OCI-LY3 (cell line): ENCODE measurements around the gene SAPCD2.

ENCODE experiments used
- CTCF ChIP-seq: fragments of 200-600, 300-600 bp; sonication (generic); IDR thresholded peaks from 2 replicates; pipeline ENCODE4 v1.5.1; 2014; ENCODE audit warnings: antibody characterized with exemption, low read length, low read depth
- EZH2phosphoT487 ChIP-seq: fragments of 200-600 bp; shearing (Covaris generic); IDR thresholded peaks from 2 replicates; pipeline ENCODE4 v1.6.1; 2018; ENCODE audit warnings: antibody characterized with exemption, mixed run types, low read depth

GRCh38 chr9:137086531-137087408 is 16.4 kb upstream of the SAPCD2 start, which contains the start of gene MAN1B1:
- TF ChIP-seq CTCF (no peak), EZH2phosphoT487 (no peak)
